GM21367 (cell line): Measurements from ENCODE around the gene ARID3A.
"Not testable (repeated sequence)": the region's sequence is repeated elsewhere in the genome, so short reads cannot be mapped to it uniquely, and the experiment has no call there.

ENCODE experiments used
- ATAC-seq: cut with Tn5 transposase; IDR thresholded peaks from one replicate; pipeline ENCODE4 v1.9.1; 2021; ENCODE audit not compliant: unreplicated experiment

Gene ARID3A, protein sequence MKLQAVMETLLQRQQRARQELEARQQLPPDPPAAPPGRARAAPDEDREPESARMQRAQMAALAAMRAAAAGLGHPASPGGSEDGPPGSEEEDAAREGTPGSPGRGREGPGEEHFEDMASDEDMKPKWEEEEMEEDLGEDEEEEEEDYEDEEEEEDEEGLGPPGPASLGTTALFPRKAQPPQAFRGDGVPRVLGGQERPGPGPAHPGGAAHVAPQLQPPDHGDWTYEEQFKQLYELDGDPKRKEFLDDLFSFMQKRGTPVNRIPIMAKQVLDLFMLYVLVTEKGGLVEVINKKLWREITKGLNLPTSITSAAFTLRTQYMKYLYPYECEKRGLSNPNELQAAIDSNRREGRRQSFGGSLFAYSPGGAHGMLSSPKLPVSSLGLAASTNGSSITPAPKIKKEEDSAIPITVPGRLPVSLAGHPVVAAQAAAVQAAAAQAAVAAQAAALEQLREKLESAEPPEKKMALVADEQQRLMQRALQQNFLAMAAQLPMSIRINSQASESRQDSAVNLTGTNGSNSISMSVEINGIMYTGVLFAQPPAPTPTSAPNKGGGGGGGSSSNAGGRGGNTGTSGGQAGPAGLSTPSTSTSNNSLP

DNA sequence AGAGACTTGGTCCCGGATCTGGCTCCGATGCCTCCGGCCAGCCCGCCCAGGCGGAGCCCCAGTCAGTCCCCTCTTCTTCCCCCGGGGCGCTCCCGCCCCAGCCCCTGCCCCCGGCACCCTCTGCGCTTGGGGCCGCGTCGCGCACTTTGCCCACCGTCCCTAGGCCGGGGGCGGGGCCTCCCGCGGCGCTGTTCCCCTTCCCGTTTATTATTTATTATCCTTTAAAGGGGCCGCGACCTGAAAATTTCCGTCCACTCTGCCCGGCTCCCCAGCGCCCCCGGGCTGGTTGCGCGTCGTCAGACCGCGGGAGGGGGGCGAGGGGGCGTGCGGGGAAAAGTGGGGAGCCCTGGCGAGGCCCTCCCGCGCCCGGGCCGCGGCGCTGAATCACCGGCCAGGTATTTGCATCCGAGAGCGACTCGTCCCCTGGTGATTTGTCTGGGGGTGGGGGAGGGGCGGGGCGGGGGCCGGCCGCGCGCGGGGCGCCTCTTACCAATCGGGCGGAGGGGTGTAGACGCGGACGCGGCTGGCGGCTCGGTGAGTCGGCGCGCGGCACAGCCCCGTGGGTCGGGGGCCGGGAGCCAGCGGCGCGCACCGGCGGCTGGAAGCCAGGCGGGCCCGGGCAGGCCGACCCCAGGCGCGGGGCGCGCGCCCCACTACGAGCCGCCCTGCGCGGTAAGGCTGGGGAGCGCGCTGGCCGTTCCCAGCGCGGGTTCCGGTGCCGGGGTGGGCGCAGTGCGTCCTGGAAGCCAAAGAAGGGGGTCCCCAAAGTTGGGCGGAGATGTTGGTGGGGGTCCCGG, at the start of gene ARID3A:
Gene ARID3A, plus strand, starts transcription at position 510 of the 797 bp plus-strand sequence. CDS start 3,494 bp downstream, outside the sequence.
- no peak for ATAC-seq

DNA sequence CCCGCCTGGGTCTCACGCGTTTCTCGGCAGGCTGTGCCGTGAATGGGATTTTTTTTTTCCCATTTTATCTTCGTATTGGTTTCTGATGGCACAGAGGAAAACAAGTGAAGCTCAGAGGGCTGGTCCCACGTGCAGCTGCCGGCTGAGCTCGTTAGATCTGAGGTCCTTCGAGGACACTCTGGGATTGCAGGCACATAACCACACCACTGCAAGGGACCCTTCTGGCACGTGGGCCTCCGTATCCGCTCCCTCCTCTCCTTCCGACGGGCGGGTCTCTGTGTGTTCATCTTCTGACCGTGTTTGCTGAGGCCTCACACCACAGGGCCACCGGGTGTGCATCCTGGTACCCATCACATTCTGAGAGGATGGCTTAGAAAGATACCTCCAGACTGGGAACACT, 49.7 kb upstream of the ARID3A start:
- ATAC-seq: no peak

- ATAC-seq: no peak
These were observed 49.0 kb upstream of the ARID3A start for GRCh38 chr19:876780-877314.

- ATAC-seq: not testable (repeated sequence)
These were observed 47.7 kb upstream of the ARID3A start for GRCh38 chr19:877992-878660.

- not testable (repeated sequence) for ATAC-seq
These were observed 46.9 kb upstream of the ARID3A start for GRCh38 chr19:878751-879561.

GRCh38 chr19:879711-880438, 46.0 kb upstream of the ARID3A start:
- ATAC-seq: no peak

DNA sequence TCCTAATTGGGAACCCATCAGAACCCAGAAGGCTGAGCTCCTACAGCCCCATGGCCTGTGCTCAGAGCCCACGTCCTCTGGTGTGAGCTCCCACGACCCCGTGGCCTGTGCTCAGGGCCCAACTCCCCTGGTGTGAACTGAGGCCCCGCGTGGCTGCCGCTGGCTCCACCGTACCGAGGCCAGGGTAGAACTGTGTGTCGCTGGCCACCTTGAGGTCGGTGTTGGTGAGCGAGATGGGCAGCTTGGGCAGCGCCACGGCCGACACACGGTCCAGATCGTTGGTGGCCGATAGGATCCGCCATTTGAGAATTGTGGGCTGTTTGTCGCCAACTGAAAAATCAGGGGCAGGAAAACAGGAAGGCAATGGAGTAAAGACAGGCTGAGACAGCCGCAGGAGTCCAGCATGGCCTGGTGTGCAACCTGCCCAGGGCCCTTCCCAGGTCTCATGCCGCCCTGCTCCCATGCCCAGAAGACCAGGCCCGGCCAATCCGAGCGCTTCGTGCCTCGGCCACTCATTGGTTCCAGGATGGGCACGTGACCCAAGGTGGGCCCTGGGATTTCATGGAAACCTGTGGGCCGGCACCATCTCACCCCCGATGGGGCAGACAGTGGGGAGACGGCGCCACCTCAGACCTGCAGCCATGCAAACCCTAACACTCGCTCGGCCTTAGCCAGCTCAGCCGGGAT, 44.3 kb upstream of the ARID3A start:
- no peak for ATAC-seq

GRCh38 chr19:882871-883497, 42.9 kb upstream of the ARID3A start:
- ATAC-seq: no peak

GRCh38 chr19:883661-884211, 42.1 kb upstream of the ARID3A start:
- ATAC-seq: no peak

GRCh38 chr19:884420-885211, 41.2 kb upstream of the ARID3A start:
- no peak for ATAC-seq

- no peak for ATAC-seq
These were observed 40.2 kb upstream of the ARID3A start for GRCh38 chr19:885536-886224.

GRCh38 chr19:887072-887471, 38.8 kb upstream of the ARID3A start:
- ATAC-seq: no peak

DNA sequence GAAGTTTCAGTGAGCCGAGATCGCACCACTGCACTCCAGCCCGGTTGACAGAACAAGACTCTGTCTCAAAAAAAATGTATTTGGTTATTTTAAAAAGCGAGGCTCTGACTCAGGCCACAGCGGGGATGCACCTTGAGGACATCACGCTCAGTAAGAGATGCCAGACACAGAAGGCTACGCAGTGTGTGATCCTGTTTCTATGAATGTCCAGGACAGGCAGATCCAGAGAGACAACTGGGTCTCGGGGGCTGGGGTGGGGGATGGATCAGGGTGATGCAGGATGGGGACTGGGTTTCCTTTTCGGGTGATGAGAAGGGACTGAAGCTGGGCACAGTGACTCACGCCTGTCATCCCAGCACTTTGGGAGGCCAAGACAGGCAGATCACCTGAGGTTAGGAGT, 38.2 kb upstream of the ARID3A start:
- ATAC-seq: no peak

- no peak for ATAC-seq
These were observed 37.1 kb upstream of the ARID3A start for GRCh38 chr19:888581-889385.

DNA sequence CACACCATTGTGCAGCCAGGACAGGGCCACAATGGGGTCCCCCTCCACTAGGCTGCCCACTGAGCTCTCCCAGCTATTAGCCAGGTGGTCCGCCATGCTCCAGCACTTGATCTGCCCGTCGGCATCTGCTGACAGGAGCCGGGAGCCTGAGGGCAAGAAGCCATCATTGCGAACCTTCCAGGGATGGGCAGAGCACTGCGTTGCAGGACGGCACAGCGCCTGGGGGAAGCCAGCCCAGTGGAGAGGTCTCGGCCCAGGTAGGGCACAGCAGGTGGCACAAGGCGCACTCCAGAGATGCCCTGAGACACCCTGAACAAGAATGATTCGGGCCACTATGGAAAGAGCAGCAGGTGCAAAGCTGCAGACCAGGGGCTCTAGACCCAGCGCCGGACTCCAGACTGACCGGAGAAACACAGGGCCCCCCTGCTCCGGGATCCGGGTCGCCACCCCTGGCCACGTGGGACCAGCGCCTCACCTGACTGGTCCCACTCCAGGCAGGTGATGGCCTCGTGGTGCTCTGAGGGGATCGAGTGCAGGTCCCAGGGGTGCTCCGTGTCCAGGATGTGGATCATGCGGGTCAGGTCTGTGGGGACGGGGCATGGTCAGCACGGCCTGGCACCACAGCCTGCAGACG, 36.1 kb upstream of the ARID3A start:
- ATAC-seq: no peak
